ENCODE measurements around the gene ETS1.

DNA sequence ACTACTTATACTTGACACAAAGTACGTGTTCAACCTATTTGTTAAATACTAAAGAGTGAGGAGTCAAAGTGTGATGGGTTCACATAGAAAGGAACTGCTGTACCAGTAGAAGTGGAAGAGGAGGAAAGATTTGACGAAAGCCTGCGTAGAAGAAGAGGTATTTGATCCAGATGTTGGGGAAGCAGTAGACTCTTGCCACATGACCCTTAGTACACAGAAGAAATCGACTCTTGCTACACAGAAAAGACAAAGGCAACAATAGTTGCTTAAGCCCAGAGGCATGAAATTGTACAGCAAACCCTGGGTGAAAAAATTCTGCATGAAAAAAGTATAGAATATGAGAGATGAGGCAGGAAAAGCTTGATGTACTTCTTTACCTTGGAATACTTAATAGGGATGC lies 152.9 kb downstream of the ETS1 start:
- TF ChIP-seq, protein P1, sequence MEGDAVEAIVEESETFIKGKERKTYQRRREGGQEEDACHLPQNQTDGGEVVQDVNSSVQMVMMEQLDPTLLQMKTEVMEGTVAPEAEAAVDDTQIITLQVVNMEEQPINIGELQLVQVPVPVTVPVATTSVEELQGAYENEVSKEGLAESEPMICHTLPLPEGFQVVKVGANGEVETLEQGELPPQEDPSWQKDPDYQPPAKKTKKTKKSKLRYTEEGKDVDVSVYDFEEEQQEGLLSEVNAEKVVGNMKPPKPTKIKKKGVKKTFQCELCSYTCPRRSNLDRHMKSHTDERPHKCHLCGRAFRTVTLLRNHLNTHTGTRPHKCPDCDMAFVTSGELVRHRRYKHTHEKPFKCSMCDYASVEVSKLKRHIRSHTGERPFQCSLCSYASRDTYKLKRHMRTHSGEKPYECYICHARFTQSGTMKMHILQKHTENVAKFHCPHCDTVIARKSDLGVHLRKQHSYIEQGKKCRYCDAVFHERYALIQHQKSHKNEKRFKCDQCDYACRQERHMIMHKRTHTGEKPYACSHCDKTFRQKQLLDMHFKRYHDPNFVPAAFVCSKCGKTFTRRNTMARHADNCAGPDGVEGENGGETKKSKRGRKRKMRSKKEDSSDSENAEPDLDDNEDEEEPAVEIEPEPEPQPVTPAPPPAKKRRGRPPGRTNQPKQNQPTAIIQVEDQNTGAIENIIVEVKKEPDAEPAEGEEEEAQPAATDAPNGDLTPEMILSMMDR (IDR thresholded peaks at IDR 0.05) = no peak
- no peak for TF ChIP-seq POLR2A (IDR thresholded peaks at IDR 0.05)
- no peak for TF ChIP-seq EP300 (IDR thresholded peaks at IDR 0.05; ENCODE audit: low read depth)

Data from transverse colon (tissue), 3 donors.